Measurements from ENCODE around the gene WNK2. TPM values are rescaled to one million over a fixed set of nuclear protein-coding genes. Genes with fewer than 3 reads are reported as not detected.
"Not testable (repeated sequence)": the region's sequence is repeated elsewhere in the genome, so short reads cannot be mapped to it uniquely, and the experiment has no call there.

Gene WNK2
- polyA plus RNA-seq, 1 donor, result 80.4 TPM

- H3K4me1 ChIP-seq (ENCODE audit: control insufficient read depth, insufficient read depth, low read length); H3K9me3 ChIP-seq (ENCODE audit: control insufficient read depth, low read depth, low read length); H3K27me3 ChIP-seq (ENCODE audit: control insufficient read depth, insufficient read depth, low read length); H3K4me3 ChIP-seq (ENCODE audit: low read length); DNase-seq; H3K36me3 ChIP-seq (ENCODE audit: control insufficient read depth, insufficient read depth, low read length); H3K27ac ChIP-seq (ENCODE audit: low read length): not testable (repeated sequence)
- WGBS (ENCODE audit: insufficient coverage, low lambda C conversion rate), result no CpG with 5 or more reads among the region's 6 CpGs
These were observed 139.6 kb downstream of the WNK2 start for GRCh38 chr9:93323446-93323954.

DNA sequence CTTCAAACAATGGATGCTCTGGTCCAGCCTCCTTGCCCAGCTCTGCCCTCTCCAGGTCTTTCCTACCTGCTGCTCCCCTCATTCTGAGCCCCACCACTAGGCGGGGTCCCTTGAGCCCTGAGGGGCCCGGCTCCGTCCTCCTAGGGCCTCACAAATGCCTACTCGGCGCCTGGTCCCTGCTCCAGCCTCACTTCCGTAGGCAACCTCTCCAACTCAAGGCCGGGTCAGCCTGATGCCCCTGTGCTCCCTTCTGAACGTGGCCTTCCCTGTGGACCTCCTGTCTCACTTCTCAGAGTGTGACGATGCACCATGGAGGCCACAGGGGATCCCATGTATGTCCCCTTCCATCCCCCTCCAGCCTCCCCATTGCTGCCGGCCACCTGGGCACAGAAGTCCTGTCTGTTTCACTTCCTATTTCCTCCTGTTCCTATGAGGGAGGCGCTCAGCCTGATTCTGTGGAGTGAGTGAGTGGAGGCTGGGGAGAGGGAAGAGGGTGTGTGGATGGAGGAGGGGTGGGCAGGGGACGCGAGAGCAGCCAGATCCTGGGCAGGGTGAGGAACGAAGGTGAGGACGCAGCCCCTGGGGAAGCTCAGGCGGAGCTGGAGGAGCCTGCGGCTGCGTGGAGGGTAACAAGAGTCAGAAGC lies 140.4 kb downstream of the WNK2 start:
- no peak for DNase-seq
- H3K4me3 ChIP-seq (ENCODE audit: low read length), result no peak overlapping the region

DNA sequence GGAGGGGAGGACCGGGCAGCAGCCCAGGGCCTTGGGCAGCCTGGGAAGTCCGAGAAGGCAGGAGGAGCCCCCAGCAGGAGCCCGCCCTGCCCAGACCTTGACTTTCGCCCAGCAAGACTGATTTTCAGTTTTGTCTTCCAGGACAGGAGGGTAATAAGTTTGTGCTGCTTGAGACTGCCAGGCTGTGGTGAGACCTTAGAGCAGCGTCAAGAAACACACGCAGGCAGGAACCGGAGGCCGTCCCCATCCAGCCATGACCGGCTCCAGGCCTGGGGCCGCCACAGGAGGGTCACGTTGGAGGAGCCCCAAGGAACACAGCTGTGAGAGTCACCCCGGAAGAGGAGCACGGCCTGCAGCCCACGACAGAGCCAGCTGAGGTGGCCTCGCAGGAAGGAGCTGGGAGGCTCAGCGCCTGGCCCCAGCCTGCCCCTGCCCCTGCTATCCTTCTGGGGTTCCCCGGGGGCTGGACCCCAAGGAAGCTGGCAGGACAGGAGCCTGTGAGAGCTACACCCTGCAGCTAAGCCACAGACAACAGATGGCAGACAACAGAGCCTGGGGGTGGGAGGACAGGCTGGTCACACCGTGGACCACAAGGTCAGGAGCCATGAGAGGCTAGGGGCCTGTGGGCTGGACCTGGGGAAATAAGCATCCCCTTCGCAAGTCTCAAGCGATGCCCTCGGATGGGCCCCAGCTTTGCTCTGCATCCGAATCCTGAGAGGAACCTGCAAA lies 141.5 kb downstream of the WNK2 start:
- WGBS (ENCODE audit: insufficient coverage, low lambda C conversion rate), result no CpG with 5 or more reads among the region's 22 CpGs
- Histone ChIP-seq H3K27ac (ENCODE audit: low read length) (no peak overlapping the region), H3K4me3 (ENCODE audit: low read length) (no peak overlapping the region), H3K4me1 (ENCODE audit: control insufficient read depth, insufficient read depth, low read length) (no peaks in the 10 kb centered on the region), H3K9me3 (ENCODE audit: control insufficient read depth, low read depth, low read length) (no peaks in the 10 kb centered on the region), H3K27me3 (ENCODE audit: control insufficient read depth, insufficient read depth, low read length) (no peaks in the 10 kb centered on the region), H3K36me3 (ENCODE audit: control insufficient read depth, insufficient read depth, low read length) (no peaks in the 10 kb centered on the region)
- no peak for DNase-seq

More for the DNA sequence above, 140.4 kb downstream of the WNK2 start:
- H3K27ac ChIP-seq (ENCODE audit: low read length), result no peak overlapping the region
- WGBS (ENCODE audit: insufficient coverage, low lambda C conversion rate), result no CpG with 5 or more reads among the region's 18 CpGs
- H3K27me3 ChIP-seq (ENCODE audit: control insufficient read depth, insufficient read depth, low read length), result no peaks in the 10 kb centered on the region
- H3K9me3 ChIP-seq (ENCODE audit: control insufficient read depth, low read depth, low read length), result no peaks in the 10 kb centered on the region
- H3K4me1 ChIP-seq (ENCODE audit: control insufficient read depth, insufficient read depth, low read length), result no peaks in the 10 kb centered on the region
- peaks cover 4% of the 10 kb centered on the region for H3K36me3 ChIP-seq (ENCODE audit: control insufficient read depth, insufficient read depth, low read length)

DNA sequence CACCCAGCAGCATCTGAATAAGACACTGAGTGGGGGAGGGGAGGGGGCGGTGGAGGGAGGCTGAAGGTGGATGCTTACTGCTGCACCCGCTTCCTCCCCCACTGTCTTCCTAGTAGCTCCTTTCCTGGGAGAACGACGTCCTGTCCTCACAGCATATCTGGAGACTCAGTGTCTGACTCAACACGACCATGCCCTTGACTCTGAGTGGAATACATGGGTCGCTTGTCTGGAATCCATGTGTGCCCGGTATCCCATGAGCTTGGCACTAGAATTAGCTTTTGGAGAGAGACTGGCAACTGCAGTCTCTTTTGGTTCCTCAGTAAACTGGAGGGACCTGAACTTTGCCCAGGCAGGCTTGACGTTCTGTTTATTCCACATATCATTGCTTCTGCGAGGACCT lies 142.1 kb downstream of the WNK2 start:
- no peak for DNase-seq
- Histone ChIP-seq H3K27me3 (ENCODE audit: control insufficient read depth, insufficient read depth, low read length) (no peaks in the 10 kb centered on the region), H3K27ac (ENCODE audit: low read length) (no peak overlapping the region), H3K4me1 (ENCODE audit: control insufficient read depth, insufficient read depth, low read length) (no peaks in the 10 kb centered on the region), H3K4me3 (ENCODE audit: low read length) (no peak overlapping the region), H3K36me3 (ENCODE audit: control insufficient read depth, insufficient read depth, low read length) (no peaks in the 10 kb centered on the region), H3K9me3 (ENCODE audit: control insufficient read depth, low read depth, low read length) (no peaks in the 10 kb centered on the region)
- no CpG with 5 or more reads among the region's 9 CpGs for WGBS (ENCODE audit: insufficient coverage, low lambda C conversion rate)

GRCh38 chr9:93326654-93327053 lies 142.7 kb downstream of the WNK2 start:
- Histone ChIP-seq H3K27ac (ENCODE audit: low read length) (no peak overlapping the region), H3K4me1 (ENCODE audit: control insufficient read depth, insufficient read depth, low read length) (no peaks in the 10 kb centered on the region), H3K27me3 (ENCODE audit: control insufficient read depth, insufficient read depth, low read length) (no peaks in the 10 kb centered on the region), H3K9me3 (ENCODE audit: control insufficient read depth, low read depth, low read length) (no peaks in the 10 kb centered on the region), H3K36me3 (ENCODE audit: control insufficient read depth, insufficient read depth, low read length) (no peaks in the 10 kb centered on the region), H3K4me3 (ENCODE audit: low read length) (no peak overlapping the region)
- DNase-seq, result no peak
- WGBS (ENCODE audit: insufficient coverage, low lambda C conversion rate), result no CpG with 5 or more reads among the region's 13 CpGs

- DNase-seq, result no peak
- WGBS (ENCODE audit: insufficient coverage, low lambda C conversion rate), result 37% methylated on average over 3 of the region's 7 CpGs
These were observed 145.8 kb downstream of the WNK2 start for GRCh38 chr9:93329629-93330280.

DNA sequence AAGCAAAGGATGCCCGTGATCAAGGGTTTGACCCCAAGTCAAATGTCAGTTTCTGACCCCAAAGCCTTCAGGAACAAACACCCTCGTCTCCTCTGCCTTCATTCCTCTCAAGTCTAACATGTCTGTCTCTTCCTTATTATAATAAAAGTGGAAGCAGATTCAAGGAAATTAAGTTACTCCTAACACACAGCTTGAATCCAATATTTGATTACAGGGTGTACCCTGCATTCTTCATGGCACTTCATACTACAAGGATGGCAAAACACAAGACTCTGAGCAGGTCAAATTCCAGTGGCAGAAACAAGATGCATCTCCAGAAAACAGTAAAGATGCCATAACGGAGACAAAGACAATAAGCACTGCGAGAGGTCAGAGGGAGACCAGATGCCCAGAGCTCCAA lies 148.4 kb downstream of the WNK2 start:
- Histone ChIP-seq H3K4me3 (ENCODE audit: low read length) (no peak overlapping the region), H3K36me3 (ENCODE audit: control insufficient read depth, insufficient read depth, low read length) (no peaks in the 10 kb centered on the region), H3K27ac (ENCODE audit: low read length) (no peak overlapping the region), H3K4me1 (ENCODE audit: control insufficient read depth, insufficient read depth, low read length) (no peaks in the 10 kb centered on the region), H3K27me3 (ENCODE audit: control insufficient read depth, insufficient read depth, low read length) (no peaks in the 10 kb centered on the region), H3K9me3 (ENCODE audit: control insufficient read depth, low read depth, low read length) (no peaks in the 10 kb centered on the region)
- WGBS (ENCODE audit: insufficient coverage, low lambda C conversion rate), result no CpG with 5 or more reads among the region's 4 CpGs
- no peak for DNase-seq

More at GRCh38 chr9:93329629-93330280, 145.8 kb downstream of the WNK2 start:
- Histone ChIP-seq H3K9me3 (ENCODE audit: control insufficient read depth, low read depth, low read length) (no peaks in the 10 kb centered on the region), H3K4me3 (ENCODE audit: low read length) (no peak overlapping the region), H3K27ac (ENCODE audit: low read length) (no peak overlapping the region), H3K36me3 (ENCODE audit: control insufficient read depth, insufficient read depth, low read length) (no peaks in the 10 kb centered on the region), H3K4me1 (ENCODE audit: control insufficient read depth, insufficient read depth, low read length) (no peaks in the 10 kb centered on the region), H3K27me3 (ENCODE audit: control insufficient read depth, insufficient read depth, low read length) (no peaks in the 10 kb centered on the region)

GRCh38 chr9:93336720-93337119 lies 152.8 kb downstream of the WNK2 start:
- H3K4me3 ChIP-seq (ENCODE audit: low read length), result no peak overlapping the region
- peaks cover 7% of the 10 kb centered on the region for H3K9me3 ChIP-seq (ENCODE audit: control insufficient read depth, low read depth, low read length)
- no CpG with 5 or more reads among the region's 7 CpGs for WGBS (ENCODE audit: insufficient coverage, low lambda C conversion rate)
- no peaks in the 10 kb centered on the region for H3K27me3 ChIP-seq (ENCODE audit: control insufficient read depth, insufficient read depth, low read length)
- H3K36me3 ChIP-seq (ENCODE audit: control insufficient read depth, insufficient read depth, low read length), result no peaks in the 10 kb centered on the region
- no peak overlapping the region for H3K27ac ChIP-seq (ENCODE audit: low read length)
- H3K4me1 ChIP-seq (ENCODE audit: control insufficient read depth, insufficient read depth, low read length), result no peaks in the 10 kb centered on the region
- no peak for DNase-seq

- no CpG with 5 or more reads among the region's 1 CpG for WGBS (ENCODE audit: insufficient coverage, low lambda C conversion rate)
These were observed 154.3 kb downstream of the WNK2 start for GRCh38 chr9:93338196-93338595.

GRCh38 chr9:93340091-93340490 lies 156.2 kb downstream of the WNK2 start:
- no peak overlapping the region for H3K4me3 ChIP-seq (ENCODE audit: low read length)
- DNase-seq, result no peak
- peaks cover 7% of the 10 kb centered on the region for H3K9me3 ChIP-seq (ENCODE audit: control insufficient read depth, low read depth, low read length)
- H3K4me1 ChIP-seq (ENCODE audit: control insufficient read depth, insufficient read depth, low read length), result no peaks in the 10 kb centered on the region
- peaks cover under 1% of the 10 kb centered on the region for H3K27me3 ChIP-seq (ENCODE audit: control insufficient read depth, insufficient read depth, low read length)
- no peaks in the 10 kb centered on the region for H3K36me3 ChIP-seq (ENCODE audit: control insufficient read depth, insufficient read depth, low read length)
- no CpG with 5 or more reads among the region's 6 CpGs for WGBS (ENCODE audit: insufficient coverage, low lambda C conversion rate)
- no peak overlapping the region for H3K27ac ChIP-seq (ENCODE audit: low read length)

More at GRCh38 chr9:93338196-93338595, 154.3 kb downstream of the WNK2 start:
- H3K9me3 ChIP-seq (ENCODE audit: control insufficient read depth, low read depth, low read length); H3K4me1 ChIP-seq (ENCODE audit: control insufficient read depth, insufficient read depth, low read length); DNase-seq; H3K27ac ChIP-seq (ENCODE audit: low read length); H3K36me3 ChIP-seq (ENCODE audit: control insufficient read depth, insufficient read depth, low read length); H3K27me3 ChIP-seq (ENCODE audit: control insufficient read depth, insufficient read depth, low read length); H3K4me3 ChIP-seq (ENCODE audit: low read length): not testable (repeated sequence)
